Adipocyte (in vitro differentiated cells): ENCODE results near the gene ULK4.

Experiments
- DNase-seq: peaks from one replicate; pipeline ENCODE4 v3.0.0-alpha.2; 2015; ENCODE audit warnings: low read depth
- H3K27me3 ChIP-seq: replicated peaks from 2 replicates; pipeline ENCODE4 v1.7.0; 2013; ENCODE audit warnings: mild to moderate bottlenecking, low read length, moderate library complexity; ENCODE audit not compliant: control insufficient read depth, insufficient read depth
- H3K36me3 ChIP-seq: 2 replicates; pipeline ENCODE4 v1.7.0; 2013; ENCODE audit warnings: low read length, mild to moderate bottlenecking, moderate library complexity; ENCODE audit not compliant: control insufficient read depth, insufficient read depth, severe bottlenecking
- H3K4me1 ChIP-seq: 2 replicates; pipeline ENCODE4 v1.7.0; 2013; ENCODE audit warnings: mild to moderate bottlenecking, low read length, moderate library complexity; ENCODE audit not compliant: control insufficient read depth, insufficient read depth
- H3K4me3 ChIP-seq: 2 replicates; pipeline ENCODE4 v1.7.0; 2013; ENCODE audit warnings: mild to moderate bottlenecking, low read length, moderate library complexity
- H3K9ac ChIP-seq: 2 replicates; pipeline ENCODE4 v1.7.0; 2013; ENCODE audit warnings: mild to moderate bottlenecking, low read length, moderate library complexity
- H3K9me3 ChIP-seq: 2 replicates; pipeline ENCODE4 v1.7.0; 2013; ENCODE audit warnings: mild to moderate bottlenecking, low read length, moderate library complexity; ENCODE audit not compliant: control insufficient read depth

Gene ULK4

GRCh38 chr3:41318520-41318919, 643.4 kb downstream of the ULK4 start:
- Histone ChIP-seq H3K4me1 (peaks cover 8% of the 10 kb centered on the region), H3K9me3 (no peaks in the 10 kb centered on the region), H3K4me3 (no peak overlapping the region), H3K27me3 (no peaks in the 10 kb centered on the region), H3K36me3 (no peaks in the 10 kb centered on the region), H3K9ac (no peak overlapping the region)
- DNase-seq = no peak

GRCh38 chr3:41317718-41318117, 644.2 kb downstream of the ULK4 start:
- Histone ChIP-seq H3K9me3 (no peaks in the 10 kb centered on the region), H3K27me3 (no peaks in the 10 kb centered on the region), H3K36me3 (no peaks in the 10 kb centered on the region), H3K9ac (no peak overlapping the region), H3K4me3 (no peak overlapping the region), H3K4me1 (peaks cover 8% of the 10 kb centered on the region)
- DNase-seq = no peak

GRCh38 chr3:41317298-41317697, 644.6 kb downstream of the ULK4 start:
- Histone ChIP-seq H3K9ac (no peak overlapping the region), H3K27me3 (no peaks in the 10 kb centered on the region)
- DNase-seq = no peak

GRCh38 chr3:41315126-41315525, 646.8 kb downstream of the ULK4 start:
- H3K27me3 ChIP-seq = no peaks in the 10 kb centered on the region
- no peaks in the 10 kb centered on the region for H3K9me3 ChIP-seq
- H3K36me3 ChIP-seq = no peaks in the 10 kb centered on the region
- H3K4me3 ChIP-seq = no peak overlapping the region
- H3K9ac ChIP-seq = no peak overlapping the region
- DNase-seq = no peak
- peaks cover 8% of the 10 kb centered on the region for H3K4me1 ChIP-seq

More at GRCh38 chr3:41317298-41317697, 644.6 kb downstream of the ULK4 start:
- peaks cover 8% of the 10 kb centered on the region for H3K4me1 ChIP-seq
- H3K4me3 ChIP-seq = no peak overlapping the region
- H3K9me3 ChIP-seq = no peaks in the 10 kb centered on the region
- no peaks in the 10 kb centered on the region for H3K36me3 ChIP-seq

- H3K9ac ChIP-seq = no peak overlapping the region
- H3K9me3 ChIP-seq = no peaks in the 10 kb centered on the region
- H3K4me3 ChIP-seq = no peak overlapping the region
- H3K36me3 ChIP-seq = no peaks in the 10 kb centered on the region
- peaks cover 9% of the 10 kb centered on the region for H3K4me1 ChIP-seq
- no peak for DNase-seq
- no peaks in the 10 kb centered on the region for H3K27me3 ChIP-seq
Observed at GRCh38 chr3:41308119-41308518, 653.8 kb downstream of the ULK4 start.

GRCh38 chr3:41307065-41307464, 654.8 kb downstream of the ULK4 start:
- Histone ChIP-seq H3K9ac (no peak overlapping the region), H3K36me3 (no peaks in the 10 kb centered on the region), H3K4me3 (no peak overlapping the region), H3K27me3 (no peaks in the 10 kb centered on the region), H3K9me3 (no peaks in the 10 kb centered on the region), H3K4me1 (peaks cover 9% of the 10 kb centered on the region)
- no peak for DNase-seq

- Histone ChIP-seq H3K4me1 (peaks cover 12% of the 10 kb centered on the region), H3K36me3 (no peaks in the 10 kb centered on the region)
- DNase-seq = peak; percentile 40
Observed at GRCh38 chr3:41304593-41304992, 657.3 kb downstream of the ULK4 start.

GRCh38 chr3:41302295-41302694, 659.6 kb downstream of the ULK4 start:
- Histone ChIP-seq H3K9me3 (no peaks in the 10 kb centered on the region), H3K4me1 (peaks cover 12% of the 10 kb centered on the region), H3K9ac (no peak overlapping the region), H3K36me3 (no peaks in the 10 kb centered on the region), H3K4me3 (no peak overlapping the region), H3K27me3 (no peaks in the 10 kb centered on the region)
- no peak for DNase-seq

More at GRCh38 chr3:41304593-41304992, 657.3 kb downstream of the ULK4 start:
- Histone ChIP-seq H3K9me3 (no peaks in the 10 kb centered on the region), H3K4me3 (no peak overlapping the region), H3K9ac (no peak overlapping the region), H3K27me3 (no peaks in the 10 kb centered on the region)

- peak; percentile 8 for DNase-seq
- Histone ChIP-seq H3K9ac (no peak overlapping the region), H3K27me3 (no peaks in the 10 kb centered on the region), H3K4me3 (no peak overlapping the region), H3K9me3 (no peaks in the 10 kb centered on the region), H3K36me3 (no peaks in the 10 kb centered on the region), H3K4me1 (peaks cover 12% of the 10 kb centered on the region)
Observed at GRCh38 chr3:41301548-41301947, 660.4 kb downstream of the ULK4 start.

GRCh38 chr3:41299036-41299435, 662.9 kb downstream of the ULK4 start:
- peaks cover 3% of the 10 kb centered on the region for H3K4me1 ChIP-seq
- H3K9ac ChIP-seq = no peak overlapping the region
- no peaks in the 10 kb centered on the region for H3K27me3 ChIP-seq
- no peaks in the 10 kb centered on the region for H3K9me3 ChIP-seq
- DNase-seq = no peak
- H3K36me3 ChIP-seq = no peaks in the 10 kb centered on the region
- H3K4me3 ChIP-seq = no peak overlapping the region

- Histone ChIP-seq H3K4me1 (peaks cover 3% of the 10 kb centered on the region), H3K9ac (no peak overlapping the region)
- DNase-seq = no peak
Observed at GRCh38 chr3:41297750-41298149, 664.2 kb downstream of the ULK4 start.

GRCh38 chr3:41296556-41296955, 665.3 kb downstream of the ULK4 start:
- Histone ChIP-seq H3K36me3 (no peaks in the 10 kb centered on the region), H3K9me3 (no peaks in the 10 kb centered on the region), H3K4me3 (no peak overlapping the region), H3K9ac (no peak overlapping the region), H3K4me1 (peaks cover 3% of the 10 kb centered on the region), H3K27me3 (no peaks in the 10 kb centered on the region)
- DNase-seq = no peak

More at GRCh38 chr3:41297750-41298149, 664.2 kb downstream of the ULK4 start:
- Histone ChIP-seq H3K9me3 (no peaks in the 10 kb centered on the region), H3K4me3 (no peak overlapping the region), H3K27me3 (no peaks in the 10 kb centered on the region), H3K36me3 (no peaks in the 10 kb centered on the region)
